Fibroblast of skin of abdomen (primary cell): Measurements from ENCODE around the gene CASKIN2.
A peak's percentile ranks its signal among the peaks of the same experiment; 100 is the strongest.
"Not testable (repeated sequence)": the region's sequence is repeated elsewhere in the genome, so short reads cannot be mapped to it uniquely, and the experiment has no call there.

Experiments used
- DNase-seq: peaks from one replicate; pipeline ENCODE4 v3.0.0-alpha.2; 2013

The CASKIN2 gene

GRCh38 chr17:75488693-75489510 lies 26.4 kb downstream of the CASKIN2 start:
- no peak for DNase-seq

- DNase-seq = no peak
These were observed 27.8 kb downstream of the CASKIN2 start for GRCh38 chr17:75487351-75488070.

- no peak for DNase-seq
These were observed 28.4 kb downstream of the CASKIN2 start for GRCh38 chr17:75486951-75487350.

GRCh38 chr17:75486151-75486550 lies 29.2 kb downstream of the CASKIN2 start:
- no peak for DNase-seq

- DNase-seq = no peak
These were observed 29.6 kb downstream of the CASKIN2 start for GRCh38 chr17:75485688-75486087.

GRCh38 chr17:75482098-75482942 lies 33.0 kb downstream of the CASKIN2 start:
- no peak for DNase-seq

GRCh38 chr17:75481194-75482068 lies 33.9 kb downstream of the CASKIN2 start:
- DNase-seq = no peak

- no peak for DNase-seq
These were observed 35.1 kb downstream of the CASKIN2 start for GRCh38 chr17:75480281-75480680.

GRCh38 chr17:75478508-75478907 lies 36.8 kb downstream of the CASKIN2 start:
- no peak for DNase-seq

GRCh38 chr17:75477490-75477862 lies 37.9 kb downstream of the CASKIN2 start:
- DNase-seq = not testable (repeated sequence)

GRCh38 chr17:75476752-75477489 lies 38.4 kb downstream of the CASKIN2 start:
- no peak for DNase-seq

- DNase-seq = peak; percentile 29
These were observed 39.1 kb downstream of the CASKIN2 start for GRCh38 chr17:75476271-75476671.

GRCh38 chr17:75475851-75476250 lies 39.5 kb downstream of the CASKIN2 start:
- DNase-seq = no peak

GRCh38 chr17:75475144-75475835 lies 40.0 kb downstream of the CASKIN2 start:
- DNase-seq = no peak

- no peak for DNase-seq
These were observed 40.6 kb downstream of the CASKIN2 start for GRCh38 chr17:75474736-75475135.

GRCh38 chr17:75473246-75473645 lies 42.1 kb downstream of the CASKIN2 start:
- no peak for DNase-seq

GRCh38 chr17:75472119-75472518 lies 43.2 kb downstream of the CASKIN2 start:
- no peak for DNase-seq

- DNase-seq = no peak
These were observed 44.1 kb downstream of the CASKIN2 start for GRCh38 chr17:75471207-75471606.

- no peak for DNase-seq
These were observed 46.5 kb downstream of the CASKIN2 start for GRCh38 chr17:75468779-75469373.

- no peak for DNase-seq
These were observed 47.0 kb downstream of the CASKIN2 start for GRCh38 chr17:75468291-75468754.
